ENCODE results near the gene NEK6.
A peak's percentile ranks its signal among the peaks of the same experiment; 100 is the strongest.

The NEK6 gene

DNA sequence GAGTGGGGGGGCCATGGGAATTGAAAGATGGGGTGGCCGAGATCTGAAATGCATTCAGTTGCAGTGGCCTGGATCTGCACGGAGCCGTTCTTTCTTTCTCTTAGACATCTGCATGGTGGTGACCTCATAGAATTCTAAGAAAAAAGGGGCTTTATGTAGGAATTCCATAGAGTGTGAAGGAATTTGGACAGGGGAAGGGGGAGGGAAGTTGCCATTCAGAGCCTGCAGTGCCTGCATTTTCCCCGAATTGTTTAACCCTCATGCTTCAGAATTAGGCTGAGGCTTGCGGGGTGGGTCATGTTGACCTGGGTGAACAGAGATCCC, 4.9 kb downstream of the NEK6 start:
- ATAC-seq: no peak

DNA sequence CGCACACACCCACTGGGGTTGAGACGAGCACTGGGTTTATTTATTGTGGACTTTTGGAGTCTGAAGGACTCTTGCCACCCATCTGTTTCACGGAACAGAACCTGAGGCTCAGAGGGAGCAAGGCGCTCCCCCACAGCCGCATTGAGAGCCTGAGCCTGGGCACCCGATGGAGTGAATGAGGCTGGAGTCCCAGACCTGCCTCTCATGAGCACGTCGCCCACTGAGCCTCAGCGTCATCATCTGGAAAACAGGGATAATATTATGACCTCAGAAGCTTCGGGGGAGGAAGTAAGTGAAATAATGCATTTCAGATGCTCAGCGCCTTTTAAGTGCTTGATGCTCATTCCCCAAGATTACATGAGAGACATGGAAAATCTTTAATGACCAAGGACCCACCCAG, 5.5 kb downstream of the NEK6 start:
- ATAC-seq: no peak

DNA sequence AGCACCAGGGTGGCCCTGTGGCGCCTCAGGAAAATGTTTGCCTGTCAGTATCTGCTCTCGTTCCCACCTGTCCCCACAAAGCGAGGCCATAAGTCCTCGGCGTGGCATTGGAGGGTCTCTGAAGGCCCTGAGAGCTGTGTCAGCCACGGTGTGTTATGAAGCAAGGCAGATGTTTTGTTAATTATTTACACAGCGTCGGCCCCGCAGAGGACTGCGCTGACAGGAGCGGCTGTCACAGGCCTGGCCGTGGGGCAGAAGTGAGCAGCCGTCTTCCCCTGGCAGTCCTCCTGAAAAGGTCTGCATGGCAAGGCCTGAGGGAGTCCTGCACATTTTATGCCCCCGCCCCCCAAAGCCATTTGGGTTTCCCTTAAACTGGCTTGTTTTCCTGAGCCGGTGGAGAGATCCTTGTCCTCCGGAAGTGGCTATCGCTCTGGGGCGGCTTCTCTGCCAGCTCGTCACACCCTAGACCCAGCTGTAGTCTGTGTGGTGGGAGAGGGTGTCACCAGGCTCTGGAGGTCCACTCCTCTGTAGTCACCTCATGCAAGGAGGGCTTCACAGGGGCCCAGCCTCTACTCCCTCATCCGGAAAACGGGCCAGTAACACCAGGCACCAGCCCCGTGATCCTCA, 6.2 kb downstream of the NEK6 start:
- no peak for ATAC-seq

DNA sequence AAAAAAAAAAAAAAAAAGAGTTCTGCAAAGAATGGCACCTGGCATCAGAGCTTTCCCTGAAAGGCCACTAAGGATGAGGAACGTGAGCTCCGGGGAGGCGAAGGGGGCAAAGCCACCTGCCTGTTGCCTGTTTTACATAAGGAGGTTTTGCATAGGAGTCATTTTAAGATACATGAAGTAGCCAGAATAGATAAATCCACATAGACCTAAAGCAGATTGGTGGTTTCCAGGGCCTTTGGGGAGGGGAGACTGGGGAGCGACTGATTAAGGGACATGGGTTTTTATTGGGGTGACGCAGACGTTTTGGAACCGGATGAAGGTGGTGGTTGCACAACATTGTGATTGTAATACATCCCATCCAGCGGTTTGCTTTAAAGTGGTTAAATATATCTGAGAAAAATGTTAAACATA, 7.1 kb downstream of the NEK6 start:
- peak in 1 of 2 donors; percentile 3 for ATAC-seq

DNA sequence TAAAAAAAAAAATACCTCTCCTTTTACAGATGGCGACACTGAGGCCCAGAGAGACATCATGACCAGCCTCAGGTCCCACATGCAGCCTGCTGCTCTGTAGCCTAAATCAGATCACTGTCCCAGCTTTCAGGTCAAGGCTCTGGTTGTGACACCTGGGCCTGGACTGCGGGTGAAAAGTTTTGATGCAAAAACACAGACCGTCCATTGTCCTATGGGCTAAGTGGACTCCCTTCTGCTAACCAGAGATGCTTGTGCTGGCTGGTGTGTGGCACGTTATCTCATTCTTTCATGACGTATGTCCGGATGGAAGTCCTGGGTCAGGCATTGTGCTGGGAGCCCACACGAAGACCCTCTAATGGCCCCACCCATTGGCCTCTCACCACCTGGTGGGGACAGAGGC, 7.8 kb downstream of the NEK6 start:
- ATAC-seq: peak in 1 of 2 donors; percentile 7

DNA sequence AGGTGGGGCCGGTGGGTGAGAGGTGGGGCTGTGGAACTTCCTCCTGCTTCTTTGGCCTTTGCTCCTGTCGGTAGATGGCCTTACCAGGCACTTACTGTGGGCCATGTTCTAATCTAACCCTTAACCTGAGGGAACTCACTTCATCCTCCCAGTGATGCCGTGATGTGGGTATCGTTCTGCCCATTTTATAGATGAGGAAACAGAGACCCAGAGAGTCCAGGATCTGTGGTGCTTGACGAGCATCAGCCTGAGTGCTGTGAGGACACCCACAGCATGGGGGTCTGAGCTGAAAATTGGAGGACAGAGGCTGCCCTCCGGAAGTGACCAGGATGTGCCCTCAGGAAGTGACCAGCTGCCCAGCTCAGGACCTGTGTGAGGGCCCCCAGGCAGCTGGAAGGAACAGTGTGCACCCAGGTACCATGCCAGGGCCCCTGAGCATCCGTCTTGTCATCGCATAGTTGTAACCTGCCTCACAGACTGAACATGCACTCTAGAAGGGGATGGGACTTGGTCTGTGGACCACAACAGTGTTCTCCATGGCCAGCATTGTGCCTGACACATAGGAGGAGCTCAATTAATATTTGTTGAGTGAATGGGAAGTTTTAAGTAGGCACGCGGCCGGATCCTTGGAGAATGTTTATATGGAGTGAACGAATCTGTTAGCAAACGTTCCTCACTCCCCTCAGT, 8.5 kb downstream of the NEK6 start:
- no peak for ATAC-seq

DNA sequence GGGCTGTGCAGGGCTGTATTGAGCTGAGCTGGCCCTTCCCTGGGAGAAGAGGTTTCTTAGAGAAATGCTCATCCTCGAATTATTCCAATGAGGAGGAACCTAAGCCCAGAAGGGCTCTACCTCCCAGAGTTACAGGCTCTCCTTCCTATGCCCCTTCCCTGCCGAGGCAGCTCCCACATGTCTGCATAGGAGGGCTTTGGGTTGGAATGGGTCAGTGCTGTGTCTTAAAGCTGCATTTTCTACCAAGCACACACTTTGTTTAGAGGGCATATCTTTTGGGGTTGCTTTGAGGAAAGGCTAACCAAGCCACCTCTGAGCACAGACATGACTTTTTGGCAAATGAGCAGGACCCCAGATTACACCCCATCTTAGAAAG, 9.1 kb downstream of the NEK6 start:
- no peak for ATAC-seq

DNA sequence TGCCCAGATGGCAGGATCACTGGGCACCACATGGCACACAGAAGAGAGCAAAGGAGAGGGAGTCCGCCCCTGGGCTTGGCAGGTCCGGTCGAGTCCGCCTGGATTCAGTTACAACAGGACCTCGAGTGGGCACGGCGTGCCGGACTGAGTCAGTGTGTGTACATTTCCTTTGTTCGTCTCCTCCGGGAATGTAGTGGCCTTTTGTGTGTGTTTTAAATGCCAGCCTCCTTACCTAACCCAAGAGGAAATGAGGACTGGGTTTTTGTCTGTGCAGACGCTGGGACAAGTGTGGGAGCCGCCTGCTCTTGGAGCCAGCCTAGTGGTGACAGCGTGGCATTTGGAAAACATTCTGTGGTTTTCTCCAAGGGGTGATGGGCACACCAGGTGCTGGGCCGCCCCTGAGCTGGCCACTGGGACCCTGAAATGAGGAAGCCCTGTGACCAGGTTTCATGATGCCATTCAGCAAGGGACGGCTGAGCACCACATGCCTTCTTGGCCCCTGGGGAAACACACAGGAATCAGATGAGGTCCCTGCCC, 9.6 kb downstream of the NEK6 start:
- ATAC-seq: no peak

DNA sequence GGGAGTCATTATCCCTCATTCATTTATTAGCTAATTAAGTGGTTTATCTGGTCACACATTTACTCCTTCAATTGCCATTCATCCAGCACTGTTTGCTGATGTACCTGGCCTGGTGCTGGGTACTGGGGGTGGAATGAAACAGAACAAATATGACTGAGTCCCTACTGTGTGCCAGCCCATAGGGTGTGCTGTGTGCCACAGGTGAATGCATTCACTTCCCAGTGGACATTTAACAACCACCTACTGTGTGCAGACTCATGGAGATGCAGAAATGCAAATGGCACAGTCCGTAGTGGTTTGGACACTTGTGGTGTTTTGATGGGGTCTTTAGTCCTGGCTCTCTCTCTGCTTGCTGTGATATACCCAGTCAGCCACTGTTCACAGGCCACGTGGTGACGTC, 10.5 kb downstream of the NEK6 start:
- no peak for ATAC-seq

DNA sequence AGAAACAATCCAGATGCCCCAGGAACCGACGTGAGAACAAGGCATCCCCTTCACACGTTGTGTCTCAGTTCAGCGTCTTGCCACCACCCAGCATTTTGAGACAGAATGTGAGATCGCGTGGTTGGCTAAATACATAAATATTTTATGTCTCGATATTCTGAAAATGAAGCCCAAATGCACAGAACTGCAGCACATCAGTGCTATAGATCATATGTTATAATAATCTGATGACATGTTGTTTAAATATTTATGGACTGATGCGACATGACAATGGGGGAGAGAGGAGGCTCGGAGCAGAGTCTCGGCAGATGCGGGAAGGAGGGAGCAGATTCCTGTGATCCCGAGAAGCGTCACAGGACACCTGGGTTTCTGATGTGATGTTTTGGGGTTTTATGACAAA, 10.9 kb downstream of the NEK6 start:
- no peak for ATAC-seq

DNA sequence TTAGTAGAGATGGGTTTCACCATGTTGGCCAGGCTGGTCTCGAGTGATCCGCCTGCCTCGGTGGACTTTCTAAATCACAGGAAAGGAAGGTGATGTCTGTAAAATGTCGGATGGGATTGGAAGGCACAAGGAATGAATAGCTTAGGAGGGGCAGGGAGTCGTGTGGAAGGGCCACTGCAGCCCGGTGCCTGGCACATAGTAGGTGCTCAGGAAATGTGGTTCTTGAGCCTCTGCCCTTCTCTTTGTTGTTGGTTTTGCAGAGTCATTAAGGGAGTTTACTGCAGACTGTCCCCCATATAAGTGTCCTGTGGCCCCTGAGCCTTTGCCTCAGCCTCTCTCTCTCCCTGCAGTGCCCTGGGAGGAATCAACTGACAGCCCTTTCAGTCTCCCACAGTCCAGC, 11.8 kb downstream of the NEK6 start:
- ATAC-seq: no peak

DNA sequence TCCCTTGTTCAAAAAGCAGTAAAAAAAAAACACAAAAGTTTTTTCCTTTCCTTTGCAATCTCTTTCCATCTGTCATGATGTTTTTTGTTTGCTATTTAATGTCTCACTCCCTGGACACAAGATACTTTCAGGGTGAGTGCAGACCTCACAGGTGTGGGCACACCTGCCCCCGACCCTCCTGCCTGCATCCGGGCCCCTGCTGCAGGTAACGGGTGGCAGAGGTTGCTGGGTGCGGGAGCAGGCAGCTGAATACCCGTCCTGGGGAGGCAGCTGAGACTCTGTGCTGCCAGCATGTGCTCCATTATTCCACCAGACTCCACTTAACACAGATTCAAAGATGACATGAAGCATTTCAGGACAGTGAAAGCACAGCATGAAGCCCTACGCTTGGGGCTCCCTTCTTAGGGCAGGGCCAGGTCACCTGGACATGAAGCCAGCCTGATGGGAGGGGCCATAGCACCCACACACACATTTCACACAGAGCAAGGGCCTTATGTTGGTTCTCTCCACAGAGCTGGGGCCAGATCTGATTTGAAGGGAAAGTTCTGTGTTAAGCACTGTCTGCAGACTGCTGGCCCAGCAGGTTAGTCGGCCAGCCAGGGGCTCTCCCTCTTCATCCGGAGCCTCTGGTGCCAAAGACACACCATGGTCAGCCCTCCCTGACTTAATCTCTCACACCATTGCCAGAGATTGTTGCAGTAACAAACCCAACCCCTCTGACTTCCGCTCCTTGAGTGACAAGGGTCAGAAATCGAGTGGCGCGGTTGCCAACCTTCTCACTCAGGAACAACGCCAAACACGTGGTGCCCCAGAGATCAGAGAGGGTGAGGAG, 13.0 kb downstream of the NEK6 start:
- ATAC-seq: no peak

DNA sequence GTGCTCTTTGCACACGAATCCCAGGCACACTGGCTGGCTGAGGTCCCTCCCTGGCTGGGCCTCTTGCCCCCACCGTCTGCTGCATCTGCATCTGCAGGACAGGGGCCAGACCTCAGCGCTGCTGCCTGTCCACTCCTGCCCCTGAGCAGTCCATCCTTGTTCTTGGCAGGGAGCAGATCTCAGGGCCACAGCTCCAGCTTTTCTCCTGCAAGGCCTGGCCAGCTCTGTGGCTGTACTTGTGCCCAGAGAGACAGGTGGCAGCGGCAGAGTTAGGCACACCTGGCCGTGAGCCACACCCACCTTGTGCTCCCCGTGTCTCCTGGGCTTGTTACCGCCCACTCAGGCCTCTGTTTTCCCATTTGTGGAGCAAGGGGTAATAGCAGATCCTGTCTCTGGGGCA, 13.9 kb downstream of the NEK6 start:
- ATAC-seq: no peak

DNA sequence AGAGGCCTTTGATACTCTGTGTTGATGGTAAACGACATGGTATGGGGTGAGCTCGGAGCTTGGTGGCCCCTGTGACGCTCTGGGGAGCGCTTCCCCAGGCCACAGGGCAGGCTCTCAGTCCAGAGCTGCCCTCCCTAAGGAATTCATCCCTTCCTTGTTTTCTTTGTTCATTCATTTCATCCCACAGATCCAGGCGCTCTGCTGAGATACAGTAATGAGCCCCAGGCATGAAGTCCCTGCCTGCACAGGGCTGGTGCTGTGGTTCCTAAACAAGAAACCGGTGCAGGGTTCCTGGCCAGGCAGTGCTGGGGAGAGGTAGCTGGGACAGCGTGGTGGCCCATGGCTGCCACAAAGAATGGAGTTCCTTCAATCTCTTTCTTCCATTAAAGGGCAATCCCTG, 14.4 kb downstream of the NEK6 start:
- ATAC-seq: no peak

DNA sequence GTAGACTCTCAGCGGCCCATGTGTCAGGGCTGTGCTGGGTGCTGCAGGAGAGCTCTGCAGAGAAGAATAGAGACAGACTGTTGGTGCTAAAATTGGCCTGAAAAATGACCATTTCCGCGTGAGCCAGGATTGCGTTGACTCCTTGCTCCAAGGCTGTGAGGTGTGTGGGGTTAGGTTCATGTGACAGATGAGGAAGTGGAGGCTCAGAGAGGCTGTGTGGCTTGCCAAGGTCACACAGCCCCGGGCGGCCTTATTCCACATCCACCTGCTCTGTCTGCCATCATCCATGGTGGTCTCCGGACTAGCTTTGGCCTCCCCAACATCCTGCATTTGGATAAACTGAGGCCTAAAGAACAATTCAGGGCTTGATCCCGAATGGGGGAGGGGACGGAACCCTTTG, 15.2 kb downstream of the NEK6 start:
- ATAC-seq: no peak

DNA sequence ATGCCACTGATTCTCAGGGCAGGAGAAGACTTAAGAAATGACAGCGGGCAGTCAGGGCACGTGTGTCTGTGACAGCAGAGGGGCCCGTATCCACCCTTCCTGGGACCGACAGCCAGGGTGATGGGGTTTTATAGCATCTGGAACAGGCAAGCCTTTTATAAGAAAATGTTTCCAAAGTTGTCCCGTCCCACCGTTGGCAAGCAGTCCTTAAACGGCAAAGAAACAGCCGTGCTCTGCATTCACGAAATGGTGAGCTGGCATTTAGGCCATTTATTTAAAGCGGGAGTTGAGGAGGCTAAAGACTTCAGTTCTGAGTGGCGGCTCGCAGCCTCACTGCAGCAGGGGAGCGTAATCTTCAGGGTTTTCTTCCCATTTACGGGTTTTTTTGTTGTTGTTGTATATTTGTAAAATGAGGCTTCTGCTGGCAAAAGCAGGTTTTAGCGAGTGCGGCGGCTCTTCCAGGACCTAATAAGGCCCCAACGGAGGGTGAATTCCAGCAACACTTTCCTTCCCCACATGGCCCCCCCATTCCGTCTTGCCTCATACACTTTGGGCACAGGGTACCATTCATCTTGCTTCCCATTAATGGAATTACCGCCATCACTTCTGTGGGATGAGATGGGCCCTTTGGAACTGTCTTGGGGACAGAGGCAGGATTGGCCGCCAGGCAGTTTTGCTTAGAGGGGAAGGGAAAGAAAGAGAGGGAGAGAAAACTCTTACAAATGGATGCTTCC, 15.8 kb downstream of the NEK6 start:
- ATAC-seq: no peak

DNA sequence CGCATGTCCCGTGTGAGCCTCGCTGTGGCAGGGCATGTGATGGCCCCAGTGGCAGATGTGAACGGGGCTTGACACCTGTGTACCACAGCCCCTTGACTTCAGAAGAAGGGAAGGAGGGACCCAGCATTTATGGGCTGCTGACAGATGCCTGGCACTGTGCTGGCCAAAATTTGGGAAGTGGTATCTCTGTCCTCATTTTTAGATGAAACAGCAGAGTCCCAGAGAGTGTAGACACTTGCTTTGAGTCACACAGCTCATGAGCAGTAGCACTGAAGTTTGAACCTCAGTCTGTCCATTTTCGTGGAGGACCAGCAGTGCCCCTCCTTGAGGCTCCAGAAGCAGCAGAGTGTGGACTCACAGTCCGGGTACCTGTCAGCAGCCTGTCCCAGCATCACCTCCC, 16.5 kb downstream of the NEK6 start:
- no peak for ATAC-seq

DNA sequence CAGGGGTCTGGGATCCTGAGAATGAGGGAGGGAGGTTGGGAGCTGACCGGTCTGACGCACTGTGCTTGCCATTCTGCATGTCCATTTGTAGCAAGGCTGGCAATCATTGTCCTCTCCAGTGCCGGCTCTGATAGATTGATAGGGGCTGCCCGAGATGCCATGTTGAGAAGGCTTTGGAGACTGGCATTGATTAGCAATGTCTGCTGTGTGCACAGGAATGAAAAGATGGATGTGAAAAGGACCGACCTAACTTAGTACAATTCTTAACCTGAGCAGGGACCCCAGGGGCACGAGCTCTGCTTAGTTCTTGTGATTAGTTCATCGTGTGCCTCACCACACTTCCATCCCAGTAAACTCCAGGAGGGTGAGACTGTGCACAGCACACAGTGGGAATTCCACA, 17.0 kb downstream of the NEK6 start:
- ATAC-seq: no peak

DNA sequence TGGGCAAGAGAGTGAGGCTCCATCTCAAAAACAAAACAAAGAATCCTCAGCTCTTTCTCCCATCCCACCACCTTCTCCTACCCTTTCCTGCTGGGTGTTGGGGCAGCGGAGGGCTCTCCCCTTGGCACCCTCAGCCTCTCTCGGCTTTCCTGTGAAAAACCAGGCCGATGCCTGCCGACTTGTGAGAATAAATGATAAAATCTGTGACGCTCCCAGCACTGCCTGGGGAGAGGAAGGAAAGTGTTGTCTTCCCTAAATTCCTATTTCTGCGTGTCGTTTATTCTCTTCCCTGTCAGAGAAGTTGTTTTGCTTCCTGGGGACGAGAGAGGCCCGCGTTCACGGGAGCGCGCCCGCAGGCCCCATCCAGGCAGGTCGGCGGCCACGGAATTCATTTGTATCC, 19.7 kb downstream of the NEK6 start:
- no peak for ATAC-seq

DNA sequence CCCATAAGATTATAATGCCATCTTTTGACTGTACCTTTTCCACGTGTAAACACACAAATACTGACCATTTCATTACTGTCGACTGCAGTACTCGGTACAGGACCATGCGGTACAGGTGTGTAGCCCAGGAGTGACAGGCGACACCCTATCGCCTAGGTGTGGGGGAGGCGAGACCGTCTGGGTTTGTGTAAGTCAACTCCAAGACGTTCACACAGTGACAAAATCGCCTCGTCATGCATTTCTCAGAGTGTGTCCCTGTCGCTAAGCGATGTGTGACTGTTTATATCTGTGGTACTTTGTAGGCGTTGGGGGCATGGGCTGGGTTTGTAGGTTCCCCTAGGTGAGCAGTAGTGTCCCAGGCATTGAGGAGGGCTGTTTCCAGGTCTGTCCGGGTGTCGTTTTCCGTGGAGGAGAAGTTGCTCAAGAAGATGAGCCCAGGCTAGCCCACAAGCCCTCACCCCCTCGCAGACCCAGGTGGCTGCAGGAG, 20.3 kb downstream of the NEK6 start:
- ATAC-seq: peak; percentile 56 to 80

DNA sequence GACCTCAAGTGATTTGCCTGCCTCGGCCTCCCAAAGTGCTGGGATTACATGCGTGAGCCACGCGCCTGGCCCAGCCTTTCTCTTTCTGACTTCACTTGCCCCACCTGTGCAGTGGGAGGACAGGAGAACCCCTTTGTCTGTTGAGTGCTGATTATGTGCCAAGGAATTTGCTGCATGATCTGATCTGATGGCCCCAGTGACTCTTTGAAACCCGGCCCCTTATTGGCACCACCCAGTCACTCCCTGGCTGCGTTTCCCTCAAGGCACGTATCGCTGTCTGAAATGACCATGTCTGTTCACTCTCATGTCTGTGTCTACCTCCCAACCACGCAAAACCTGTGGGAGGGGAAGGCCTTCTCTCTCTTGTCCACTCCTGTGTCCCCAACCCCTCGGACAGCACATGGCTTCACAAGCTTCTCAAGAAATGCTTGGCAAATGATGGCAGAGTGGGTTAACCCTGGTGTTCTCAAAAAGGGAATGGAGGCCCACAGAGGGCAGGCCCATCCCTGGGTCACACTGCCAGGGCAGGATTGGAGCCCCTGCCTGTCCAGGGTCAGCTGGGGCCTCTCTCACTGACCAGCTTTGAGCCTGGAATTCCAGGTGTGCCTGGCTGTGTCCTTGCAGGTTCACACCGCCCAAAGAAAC, 21.9 kb downstream of the NEK6 start:
- no peak for ATAC-seq

DNA sequence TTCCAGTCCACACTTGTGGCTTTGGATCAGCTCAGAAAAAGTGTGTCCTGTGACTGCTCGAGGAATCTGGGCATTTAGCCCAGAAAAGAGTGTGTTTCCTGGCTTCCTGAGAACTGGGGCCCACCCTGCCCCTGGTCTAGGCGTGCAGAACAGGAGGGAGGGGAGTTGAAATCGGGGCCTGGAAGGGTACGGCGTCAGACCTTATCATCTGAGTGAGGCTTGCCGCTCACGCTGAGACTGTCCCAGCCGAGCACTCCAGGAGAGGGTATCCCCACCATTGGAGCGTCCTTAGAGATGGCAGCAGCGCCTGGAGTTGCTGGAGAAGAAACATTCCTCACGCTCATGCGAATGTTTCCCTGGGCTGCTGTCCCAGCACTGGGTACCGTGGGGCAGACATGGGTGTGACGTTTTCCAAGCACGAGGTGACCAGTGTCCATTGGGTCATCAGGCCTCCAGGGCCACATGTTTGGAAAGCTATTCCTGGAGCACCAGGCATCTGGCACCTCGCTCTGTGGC, 22.5 kb downstream of the NEK6 start:
- ATAC-seq: no peak

Data from activated CD4-positive, CD25-positive, alpha-beta regulatory T cell treated with anti-CD3 and anti-CD28 coated beads, Interleukin-2, amount 50 U/mL, for 24 hours (primary cell).